Left ventricle myocardium inferior (tissue), 1 donor: ENCODE measurements around the gene AMZ1. TPM values are rescaled to one million over a fixed set of nuclear protein-coding genes. Genes with fewer than 3 reads are reported as not detected.

Source experiments
- DNase-seq: peaks from one replicate; pipeline ENCODE4 v3.0.0-alpha.2; 2020
- H3K27ac ChIP-seq: fragments of 200-600 bp; replicated peaks from 2 replicates; pipeline ENCODE4 v1.8.0; 2021
- H3K27me3 ChIP-seq: fragments of 200-600 bp; 2 replicates; pipeline ENCODE4 v1.8.0; 2021; ENCODE audit warnings: low read depth
- H3K36me3 ChIP-seq: fragments of 200-600 bp; 2 replicates; pipeline ENCODE4 v1.8.0; 2021
- H3K4me1 ChIP-seq: fragments of 200-600 bp; 2 replicates; pipeline ENCODE4 v1.8.0; 2021
- H3K4me3 ChIP-seq: fragments of 200-600 bp; 2 replicates; pipeline ENCODE4 v1.8.0; 2021; ENCODE audit warnings: mild to moderate bottlenecking, moderate library complexity
- H3K9me3 ChIP-seq: fragments of 200-600 bp; replicated peaks from 2 replicates; pipeline ENCODE4 v1.8.0; 2021
- CTCF ChIP-seq: fragments of 200-600 bp; IDR thresholded peaks from 2 replicates; pipeline ENCODE4 v1.8.0; 2021; ENCODE audit warnings: antibody characterized with exemption, mild to moderate bottlenecking, borderline replicate concordance
- intact Hi-C: fragments of 100-400 bp; cut with micrococcal nuclease; formaldehyde crosslinking; loops from one replicate; pipeline ENCODE4 v1.11.0; 2022
- total RNA-seq: library from RNA; stranded (reverse); fragmentation: NEBNext Ultra II Directional; extraction: Animal tissue kit (Norgen Biotek cat#: 25700); gene quantifications from one replicate; pipeline ENCODE4 v1.2.1, GENCODE V29; 2021
- donor health status: DM: no; HTN: yes; CAD: no; lungs with severe emphysema.

The AMZ1 gene
- total RNA-seq, 1 donor from 2014 or later, result 0.11 TPM

- Histone ChIP-seq H3K4me3 (peak overlapping the region; percentile 55), H3K36me3 (no peaks in the 10 kb centered on the region), H3K4me1 (peaks cover 72% of the 10 kb centered on the region), H3K27me3 (no peaks in the 10 kb centered on the region), H3K9me3 (no peaks in the 10 kb centered on the region), H3K27ac (peak overlapping the region; percentile 96)
- DNase-seq, result no peak
- intact Hi-C loops, result no loop called here
- no peak for TF ChIP-seq CTCF
Measured at GRCh38 chr7:2761801-2762497, 73.9 kb downstream of the AMZ1 start.

GRCh38 chr7:2763597-2763996, 75.6 kb downstream of the AMZ1 start:
- Histone ChIP-seq H3K9me3 (no peaks in the 10 kb centered on the region), H3K27ac (peak overlapping the region; percentile 96), H3K27me3 (no peaks in the 10 kb centered on the region), H3K4me1 (peaks cover 56% of the 10 kb centered on the region), H3K36me3 (no peaks in the 10 kb centered on the region), H3K4me3 (peak overlapping the region; percentile 55)
- intact Hi-C loops, result no loop called here
- no peak for TF ChIP-seq CTCF
- no peak for DNase-seq

- Histone ChIP-seq H3K4me1 (peaks cover 46% of the 10 kb centered on the region), H3K4me3 (no peak overlapping the region), H3K27ac (peak overlapping the region; percentile 96), H3K36me3 (peaks cover 5% of the 10 kb centered on the region), H3K27me3 (no peaks in the 10 kb centered on the region), H3K9me3 (no peaks in the 10 kb centered on the region)
- intact Hi-C loops, result no loop called here
- DNase-seq, result no peak
- no peak for TF ChIP-seq CTCF
Measured at GRCh38 chr7:2764621-2765020, 76.6 kb downstream of the AMZ1 start.

Other genes starting within 250 kb of the AMZ1 start
- not detected for gene GRIFIN, start 211.8 kb upstream of the AMZ1 start, total RNA-seq
- 5.2 TPM for gene LFNG, start 168.4 kb upstream of the AMZ1 start, total RNA-seq
- 13.7 TPM for gene BRAT1, start 132.7 kb upstream of the AMZ1 start, total RNA-seq
- 11.5 TPM for gene IQCE, start 129.2 kb upstream of the AMZ1 start, total RNA-seq
- 10.9 TPM for gene TTYH3, start 56.2 kb upstream of the AMZ1 start, total RNA-seq
- 43.0 TPM for gene GNA12, start 156.1 kb downstream of the AMZ1 start, total RNA-seq